Epithelial cell of proximal tubule (primary cell): ENCODE measurements around the gene PTPRN2. TPM values are rescaled to one million over a fixed set of nuclear protein-coding genes. Genes with fewer than 3 reads are reported as not detected.

ENCODE experiments used
- DNase-seq: peaks from one replicate; pipeline ENCODE4 v3.0.0-alpha.2; 2011; ENCODE audit warnings: low read depth
- H3K4me3 ChIP-seq: 2 replicates; pipeline ENCODE4 v1.5.1; 2011; ENCODE audit warnings: low read depth, mild to moderate bottlenecking, low read length
- CTCF ChIP-seq: conservative IDR thresholded peaks from 2 replicates; pipeline ENCODE4 v1.5.1; 2012; ENCODE audit warnings: low read depth, mild to moderate bottlenecking, low read length
- total RNA-seq: library from RNA; depleted of rRNA; stranded (reverse); fragments of >200 nt; gene quantifications from 2 replicates; pipeline ENCODE4 v1.2.3, GENCODE V29; 2015

Gene PTPRN2
- total RNA-seq, 1 donor from 2014 or later, result 2.8 TPM

- DNase-seq, result no peak
- no peak overlapping the region for H3K4me3 ChIP-seq
- TF ChIP-seq CTCF, result no peak
Observed at GRCh38 chr7:157855452-157856213, 732.0 kb downstream of the PTPRN2 start.

GRCh38 chr7:157855016-157855415 lies 732.6 kb downstream of the PTPRN2 start:
- no peak overlapping the region for H3K4me3 ChIP-seq
- DNase-seq, result no peak
- no peak for TF ChIP-seq CTCF

DNA sequence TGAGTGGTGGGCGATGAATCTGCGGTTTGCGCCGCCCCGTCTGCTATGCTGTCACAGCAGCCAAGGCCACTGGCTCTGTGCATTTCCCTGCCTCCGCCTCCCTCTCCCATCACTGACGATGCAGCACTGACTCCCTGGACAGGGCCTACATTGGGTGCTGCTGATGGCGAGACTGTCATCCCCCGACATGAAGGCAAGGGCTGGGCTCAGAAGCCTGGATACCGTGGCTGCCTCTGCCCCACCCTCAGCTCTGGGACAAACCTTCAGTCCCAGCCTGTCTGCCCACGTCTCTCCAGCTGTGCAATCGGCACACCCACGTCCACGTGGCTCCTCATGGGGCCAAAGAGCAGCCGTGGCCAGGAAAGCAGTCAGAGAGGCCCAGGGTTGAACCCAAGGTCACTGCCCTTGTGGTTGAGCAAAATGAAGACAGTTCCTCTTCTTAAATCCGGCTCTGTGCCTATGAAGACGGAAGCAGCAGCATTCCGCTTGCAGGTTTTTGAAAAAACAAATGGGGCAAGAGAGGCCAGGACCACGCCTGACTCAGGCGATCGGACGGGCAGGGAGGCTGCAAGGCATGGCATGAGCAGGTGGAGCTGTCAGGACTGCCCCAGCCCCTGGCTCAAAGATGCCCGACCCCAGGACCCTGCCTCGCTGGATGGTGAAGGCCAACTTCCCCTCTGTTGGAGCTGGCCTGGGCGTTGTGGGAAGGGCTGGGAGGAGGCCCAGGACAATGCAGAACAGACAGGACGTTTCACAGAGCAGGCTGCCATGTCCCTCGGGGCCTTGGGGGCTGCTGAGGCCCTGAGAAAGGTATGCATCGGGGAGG lies 733.3 kb downstream of the PTPRN2 start:
- DNase-seq, result no peak
- no peak overlapping the region for H3K4me3 ChIP-seq
- TF ChIP-seq CTCF, result no peak

DNA sequence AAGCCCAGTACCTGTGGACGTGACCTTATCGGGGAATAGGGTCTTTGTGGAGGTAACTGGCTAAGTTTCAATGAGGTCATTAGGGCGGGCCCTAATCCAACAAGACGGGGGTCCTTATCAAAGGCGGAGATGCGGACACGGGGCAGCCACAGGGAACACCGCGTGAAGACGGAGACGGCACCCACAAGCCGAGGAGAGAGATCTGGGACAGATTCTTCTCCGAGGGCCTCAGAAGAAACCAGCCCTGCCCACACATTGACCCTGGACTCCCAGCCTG lies 733.9 kb downstream of the PTPRN2 start:
- TF ChIP-seq CTCF, result no peak
- no peak for DNase-seq
- no peak overlapping the region for H3K4me3 ChIP-seq

GRCh38 chr7:157853076-157853788 lies 734.4 kb downstream of the PTPRN2 start:
- no peak for DNase-seq
- TF ChIP-seq CTCF, result no peak
- no peak overlapping the region for H3K4me3 ChIP-seq

GRCh38 chr7:157851501-157852067 lies 736.0 kb downstream of the PTPRN2 start:
- TF ChIP-seq CTCF, result no peak
- DNase-seq, result no peak
- H3K4me3 ChIP-seq, result no peak overlapping the region
